ENCODE data around the gene GPC4. TPM values are rescaled to one million over a fixed set of nuclear protein-coding genes. Genes with fewer than 3 reads are reported as not detected.
A peak's percentile ranks its signal among the peaks of the same experiment; 100 is the strongest.

GPC4 gene
- total and polyA plus RNA-seq, 2 experiments from 2014 or later = 124 to 183 TPM

DNA sequence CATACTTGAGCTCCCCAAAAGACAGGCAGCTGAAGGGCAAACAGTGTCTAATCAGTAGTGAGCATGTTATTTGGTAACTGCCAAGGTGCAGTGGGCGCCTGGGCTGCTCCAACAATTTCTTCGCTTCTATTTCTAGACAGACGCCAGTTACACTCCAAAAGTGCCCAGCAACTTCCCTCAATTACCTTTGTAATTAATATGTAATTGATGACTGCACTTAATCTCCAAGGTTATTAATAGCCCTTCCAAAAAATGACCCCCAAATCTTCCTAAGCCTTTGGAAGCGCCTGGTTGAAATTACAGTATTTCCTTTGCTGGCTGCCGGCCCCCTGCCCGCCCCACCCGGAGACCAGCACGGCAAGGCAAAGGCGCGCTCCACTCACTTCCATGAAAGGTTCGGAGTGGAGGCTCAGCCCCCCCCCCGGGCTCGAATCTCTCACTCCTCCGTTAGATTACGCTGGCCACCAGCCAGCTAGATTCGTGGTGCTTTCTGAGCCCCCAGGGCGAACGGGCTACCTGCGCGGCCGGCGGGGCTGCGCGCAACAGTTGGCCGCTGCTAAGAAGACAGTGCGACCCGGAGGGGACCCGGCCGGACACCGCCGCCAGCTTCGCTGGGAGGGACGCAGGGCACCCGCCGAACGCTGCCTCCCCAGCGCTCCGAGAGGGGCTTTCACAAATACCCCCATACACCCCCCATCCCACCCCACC lies 1.9 kb downstream of the GPC4 start (continued):
- TF ChIP-seq ZNF462 (CRISPR knock-in tag; IDR thresholded peaks at IDR 0.05) = no peak
- no peak for TF ChIP-seq CREB1 (CRISPR knock-in tag; IDR thresholded peaks at IDR 0.05; ENCODE audit: low read depth)
- TF ChIP-seq STAT1 (IDR thresholded peaks at IDR 0.05; ENCODE audit: unreplicated experiment) = no peak
- TF ChIP-seq, protein P1, sequence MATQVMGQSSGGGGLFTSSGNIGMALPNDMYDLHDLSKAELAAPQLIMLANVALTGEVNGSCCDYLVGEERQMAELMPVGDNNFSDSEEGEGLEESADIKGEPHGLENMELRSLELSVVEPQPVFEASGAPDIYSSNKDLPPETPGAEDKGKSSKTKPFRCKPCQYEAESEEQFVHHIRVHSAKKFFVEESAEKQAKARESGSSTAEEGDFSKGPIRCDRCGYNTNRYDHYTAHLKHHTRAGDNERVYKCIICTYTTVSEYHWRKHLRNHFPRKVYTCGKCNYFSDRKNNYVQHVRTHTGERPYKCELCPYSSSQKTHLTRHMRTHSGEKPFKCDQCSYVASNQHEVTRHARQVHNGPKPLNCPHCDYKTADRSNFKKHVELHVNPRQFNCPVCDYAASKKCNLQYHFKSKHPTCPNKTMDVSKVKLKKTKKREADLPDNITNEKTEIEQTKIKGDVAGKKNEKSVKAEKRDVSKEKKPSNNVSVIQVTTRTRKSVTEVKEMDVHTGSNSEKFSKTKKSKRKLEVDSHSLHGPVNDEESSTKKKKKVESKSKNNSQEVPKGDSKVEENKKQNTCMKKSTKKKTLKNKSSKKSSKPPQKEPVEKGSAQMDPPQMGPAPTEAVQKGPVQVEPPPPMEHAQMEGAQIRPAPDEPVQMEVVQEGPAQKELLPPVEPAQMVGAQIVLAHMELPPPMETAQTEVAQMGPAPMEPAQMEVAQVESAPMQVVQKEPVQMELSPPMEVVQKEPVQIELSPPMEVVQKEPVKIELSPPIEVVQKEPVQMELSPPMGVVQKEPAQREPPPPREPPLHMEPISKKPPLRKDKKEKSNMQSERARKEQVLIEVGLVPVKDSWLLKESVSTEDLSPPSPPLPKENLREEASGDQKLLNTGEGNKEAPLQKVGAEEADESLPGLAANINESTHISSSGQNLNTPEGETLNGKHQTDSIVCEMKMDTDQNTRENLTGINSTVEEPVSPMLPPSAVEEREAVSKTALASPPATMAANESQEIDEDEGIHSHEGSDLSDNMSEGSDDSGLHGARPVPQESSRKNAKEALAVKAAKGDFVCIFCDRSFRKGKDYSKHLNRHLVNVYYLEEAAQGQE (IDR thresholded peaks at IDR 0.05; ENCODE audit: unreplicated experiment) = no peak

GRCh38 chrX:133412665-133413064 lies 2.6 kb downstream of the GPC4 start:
- DNase-seq (ENCODE audit: low spot score) = no peak
- H3K4me3 Mint-ChIP-seq = peak overlapping the region; percentile 94
- H3K79me2 ChIP-seq (replicated peaks; ENCODE audit: insufficient read depth) = peaks cover 75% of the 10 kb centered on the region
- H3K27ac ChIP-seq (ENCODE audit: low read depth) = no peak overlapping the region
- H3K9me3 Mint-ChIP-seq = no peaks in the 10 kb centered on the region
- peaks cover 45% of the 10 kb centered on the region for H4K20me1 ChIP-seq (replicated peaks; ENCODE audit: insufficient read depth)
- peaks cover 56% of the 10 kb centered on the region for H3K36me3 Mint-ChIP-seq (ENCODE audit: low read depth)
- H3K27ac Mint-ChIP-seq = no peak overlapping the region
- ATAC-seq = no peak
- peak overlapping the region; percentile 88 for H3K4me2 ChIP-seq
- H3F3A ChIP-seq (replicated peaks; ENCODE audit: low read depth) = no peaks in the 10 kb centered on the region
- no peaks in the 10 kb centered on the region for H3K27me3 ChIP-seq (ENCODE audit: insufficient read depth)
- peak overlapping the region; percentile 78 for H3K4me3 ChIP-seq
- no peak overlapping the region for H2AFZ ChIP-seq
- no peaks in the 10 kb centered on the region for H3K9me2 ChIP-seq (ENCODE audit: insufficient read depth)
- peaks cover 41% of the 10 kb centered on the region for H3K4me1 ChIP-seq (ENCODE audit: insufficient read depth)
- peaks cover 8% of the 10 kb centered on the region; the same call in 1 of the 2 replicates for H3K36me3 ChIP-seq (ENCODE audit: insufficient read depth)
- H3K27me3 Mint-ChIP-seq (ENCODE audit: insufficient read depth, low read depth, poor library complexity) = peaks cover 6% of the 10 kb centered on the region
- peaks cover 53% of the 10 kb centered on the region for H3K4me1 Mint-ChIP-seq
- no peak for TF ChIP-seq CTCF (conservative IDR thresholded peaks at IDR 0.05; ENCODE audit: low read depth in 2 of 2)
- no peak for TF ChIP-seq EZH2 (IDR thresholded peaks at IDR 0.05; ENCODE audit: low read depth, unreplicated experiment)
- no peak for TF ChIP-seq STAT1 (IDR thresholded peaks at IDR 0.05; ENCODE audit: unreplicated experiment)
- TF ChIP-seq EZH2phosphoT487 (IDR thresholded peaks at IDR 0.05; ENCODE audit: unreplicated experiment) = no peak
- no peak for TF ChIP-seq NANOG (IDR thresholded peaks at IDR 0.05; ENCODE audit: borderline replicate concordance)

Measured in GM23338 (cell line).